GM12878 (cell line): Measurements from ENCODE around the gene SLC37A1. TPM values are rescaled to one million over a fixed set of nuclear protein-coding genes. Genes with fewer than 3 reads are reported as not detected.

Experiments
- ATAC-seq: fragments of 200-7000 bp; cut with Tn5 transposase; 3 replicates; pipeline ENCODE4 v1.9.1; 2020; ENCODE audit warnings: mild to moderate bottlenecking, moderate library complexity
- BruUV-seq: library from RNA; stranded (reverse); fragments of 400-500 nt; replicated peaks from 2 replicates; lab custom pipeline; 2021; lab: Mats Ljungman, UMichigan
- CTCF ChIA-PET: fragments of 300-600 bp; sonication (Branson Sonifier 250); formaldehyde crosslinking; extraction: SDS; loops from one replicate; lab custom pipeline; 2021; ENCODE audit warnings: inconsistent platforms; lab: Yijun Ruan, JAX
- POLR2A ChIA-PET: fragments of 350-600 bp; formaldehyde crosslinking; extraction: SDS; loops from one replicate; lab custom pipeline; 2021; ENCODE audit warnings: inconsistent platforms; lab: Charles Lee
- RAD21 ChIA-PET: fragments of 300-600 bp; sonication (Branson Sonifier 250); formaldehyde crosslinking; loops from one replicate; lab custom pipeline; 2023; ENCODE audit warnings: antibody characterized with exemption; ENCODE audit not compliant: unreplicated experiment; lab: Charles Lee
- SMC1A ChIA-PET: fragments of 300-600 bp; sonication (Branson Sonifier 250); formaldehyde crosslinking; loops from one replicate; lab custom pipeline; 2023; ENCODE audit not compliant: unreplicated experiment, uncharacterized antibody; lab: Charles Lee
- DNase-seq: peaks from one replicate; pipeline ENCODE4 v3.0.0-alpha.2; 2011; ENCODE audit warnings: low read depth, low spot score
- FAIRE-seq: peaks from 3 replicates; lab custom pipeline; 2011; peaks lifted over from hg19 to GRCh38; lab: Jason Lieb, UNC
- H2AFZ ChIP-seq: 2 replicates; pipeline ENCODE4 v1.6.0; 2011; ENCODE audit warnings: low read depth, low read length, control low read depth; ENCODE audit not compliant: control insufficient read depth
- H3K27ac ChIP-seq: 2 replicates; pipeline ENCODE4 v1.5.1; 2011; ENCODE audit warnings: control low read depth; ENCODE audit not compliant: control insufficient read depth, insufficient read depth
- H3K27me3 ChIP-seq, 2 experiments: replicated peaks in 1 of 2; 2 replicates each; pipeline versions ENCODE4 v1.6.0 to v1.6.1; 2011; ENCODE audit warnings: low read length in 1 of 2; ENCODE audit not compliant: control insufficient read depth in 2 of 2, insufficient read depth in 2 of 2
- H3K36me3 ChIP-seq, 2 experiments: 2 replicates each; pipeline ENCODE4 v1.5.1; 2011; ENCODE audit warnings: low read length in 1 of 2; ENCODE audit not compliant: control insufficient read depth in 2 of 2, insufficient read depth in 2 of 2
- H3K4me1 ChIP-seq: 2 replicates; pipeline ENCODE4 v1.6.1; 2011; ENCODE audit warnings: mild to moderate bottlenecking, low read length, moderate library complexity, mixed read lengths; ENCODE audit not compliant: control insufficient read depth, insufficient read depth
- H3K4me2 ChIP-seq: 2 replicates; pipeline ENCODE4 v1.6.0; 2011; ENCODE audit warnings: control low read depth; ENCODE audit not compliant: control insufficient read depth, insufficient read depth
- H3K4me3 ChIP-seq: fragments of 200-600 bp; sonication (generic); 2 replicates; pipeline ENCODE4 v1.5.1; 2016
- H3K79me2 ChIP-seq: 2 replicates; pipeline ENCODE4 v1.6.0; 2011; ENCODE audit warnings: low read length; ENCODE audit not compliant: control insufficient read depth, insufficient read depth
- H3K9ac ChIP-seq: 2 replicates; pipeline ENCODE4 v1.8.0; 2011; ENCODE audit warnings: low read length, control low read depth, mixed read lengths; ENCODE audit not compliant: control insufficient read depth, insufficient read depth
- H3K9me3 ChIP-seq: replicated peaks from 3 replicates; pipeline ENCODE4 v1.5.1; 2011; ENCODE audit warnings: mild to moderate bottlenecking, low read length; ENCODE audit not compliant: control insufficient read depth, insufficient read depth
- H4K20me1 ChIP-seq: 2 replicates; pipeline ENCODE4 v1.6.0; 2011; ENCODE audit not compliant: control insufficient read depth, insufficient read depth
- CHD1 ChIP-seq: IDR thresholded peaks from 2 replicates; pipeline ENCODE4 v1.6.1; 2012; ENCODE audit warnings: low read depth, low read length, improper control_type of control experiment
- CHD4 ChIP-seq: fragments of 200-600 bp; sonication (generic); IDR thresholded peaks from 2 replicates; pipeline ENCODE4 v1.6.1; 2016; ENCODE audit warnings: mild to moderate bottlenecking
- E2F4 ChIP-seq: IDR thresholded peaks from 2 replicates; pipeline ENCODE4 v1.6.1; 2012; ENCODE audit warnings: low read depth, low read length, improper control_type of control experiment
- EED ChIP-seq: sonication (generic); IDR thresholded peaks from 2 replicates; pipeline ENCODE4 v1.6.1; 2016; ENCODE audit warnings: antibody characterized with exemption, low read depth
- IKZF1 ChIP-seq: fragments of 450-650 bp; conservative IDR thresholded peaks from 2 replicates; pipeline ENCODE4 v1.6.1; 2017; ENCODE audit warnings: antibody characterized with exemption, mild to moderate bottlenecking
- IKZF2 ChIP-seq, 2 experiments: fragments of 450-650 bp; IDR thresholded peaks; 2 replicates each; pipeline ENCODE4 v1.6.1; 2017; ENCODE audit warnings: mild to moderate bottlenecking in 2 of 2, moderate library complexity in 2 of 2
- JUND ChIP-seq: IDR thresholded peaks from 2 replicates; pipeline ENCODE4 v1.6.1; 2012; ENCODE audit warnings: low read depth, mild to moderate bottlenecking, low read length, improper control_type of control experiment, moderate library complexity
- MAX ChIP-seq: IDR thresholded peaks from 2 replicates; pipeline ENCODE4 v1.6.1; 2012; ENCODE audit warnings: low read depth, low read length, improper control_type of control experiment
- PAX8 ChIP-seq: fragments of 450-650 bp; IDR thresholded peaks from 2 replicates; pipeline ENCODE4 v1.6.1; 2017; ENCODE audit warnings: mild to moderate bottlenecking, moderate library complexity
- PRDM15 ChIP-seq: fragments of 450-650 bp; formaldehyde crosslinking; IDR thresholded peaks from 2 replicates; pipeline ENCODE4 v1.4.0; 2020; ENCODE audit warnings: mild to moderate bottlenecking, moderate library complexity
- RAD51 ChIP-seq: fragments of 450-650 bp; IDR thresholded peaks from 2 replicates; pipeline ENCODE4 v1.6.1; 2016; ENCODE audit warnings: moderate library complexity, mild to moderate bottlenecking, inconsistent platforms
- RFX5 ChIP-seq: IDR thresholded peaks from 2 replicates; pipeline ENCODE4 v1.6.1; 2011; ENCODE audit warnings: low read depth, low read length, improper control_type of control experiment
- TAF1 ChIP-seq: IDR thresholded peaks from 2 replicates; pipeline ENCODE4 v1.6.1; 2011; ENCODE audit warnings: mild to moderate bottlenecking, low read depth, low read length, borderline replicate concordance
- TBL1XR1 ChIP-seq: IDR thresholded peaks from 2 replicates; pipeline ENCODE4 v1.6.1; 2012; ENCODE audit warnings: low read depth, low read length, improper control_type of control experiment
- USF1 ChIP-seq: IDR thresholded peaks from 2 replicates; pipeline ENCODE4 v1.6.1; 2011; ENCODE audit warnings: borderline replicate concordance, low read depth, mild to moderate bottlenecking, moderate library complexity, mixed read lengths, low read length; ENCODE audit not compliant: insufficient read depth; ENCODE audit errors: extremely low read length
- ZBED1 ChIP-seq: IDR thresholded peaks from 2 replicates; pipeline ENCODE4 v1.6.1; 2016; ENCODE audit warnings: borderline replicate concordance
- ZNF384 ChIP-seq: IDR thresholded peaks from 2 replicates; pipeline ENCODE4 v1.6.1; 2012; ENCODE audit warnings: low read depth, mild to moderate bottlenecking, low read length, improper control_type of control experiment, borderline replicate concordance
- WGBS: methylation state at CpG from one replicate; pipeline ENCODE4 v1.1.6; 2016; ENCODE audit warnings: low lambda C conversion rate; ENCODE audit not compliant: insufficient replicate concordance, insufficient coverage; ENCODE audit errors: missing lambda C conversion rate; 5-methylcytosine and 5-hydroxymethylcytosine counted together
- in situ Hi-C: fragments of 300-500 bp; cut with MboI; formaldehyde crosslinking; loops from 9 replicates; pipeline ENCODE4 v1.14.3; 2018; ENCODE audit warnings: mixed read lengths
- intact Hi-C: fragments of 100-400 bp; cut with micrococcal nuclease; formaldehyde crosslinking; loops from one replicate; pipeline ENCODE4 v1.14.2; 2022; ENCODE audit not compliant: unreplicated experiment
- polyA plus RNA-seq, 11 experiments: library from polyadenylated mRNA; depleted of rRNA in 4 of 11; unstranded in 6 of 11; stranded (reverse) in 5 of 11; fragments of >200 nt; fragmentation: Nextera tagmentation in 4 of 11; fragmentation: Illumina TruSeq in 1 of 11; extraction: Ambion mirVana in 4 of 11; extraction: Trizol in 1 of 11; gene quantifications; 1 replicate in 1 of 11; 2 replicates in 10 of 11; pipeline versions ENCODE4 v1.2.1 to v1.2.3, GENCODE V29; 2011 to 2016; ENCODE audit warnings: inconsistent platforms in 2 of 11, missing spikeins in 2 of 11, low read depth in 1 of 11
- total RNA-seq, 4 experiments: library from RNA; depleted of rRNA in 3 of 4; stranded (reverse); fragments of >200 nt in 3 of 4; fragmentation: Illumina TruSeq in 1 of 4; extraction: Trizol in 1 of 4; gene quantifications; 2 replicates each; pipeline versions ENCODE4 v1.2.1 to v1.2.3, GENCODE V29; 2013 to 2021

The SLC37A1 gene
- total and polyA plus RNA-seq, 10 of the 15 experiments (the other 5 are each of a cell fraction or from before 2014, with no cell fraction given), result 1.1 to 35.5 (median 24.4) TPM

GRCh38 chr21:42568866-42569731 lies 55.4 kb downstream of the SLC37A1 start:
- 93% methylated on average over 25 of the region's 35 CpGs for WGBS
- intact Hi-C loops, result no loop called here
- POLR2A ChIA-PET, result no interaction called here

More at GRCh38 chr21:42568866-42569731, 55.4 kb downstream of the SLC37A1 start:
- FAIRE-seq (no peak), DNase-seq (no peak), ATAC-seq (no peak)
- H3K9me3 ChIP-seq, result no peaks in the 10 kb centered on the region
- TF ChIP-seq E2F4 (no peak), ZBED1 (no peak), CHD4 (no peak), PAX8 (no peak), JUND (no peak), CHD1 (no peak), RAD51 (no peak), ZNF384 (no peak), TBL1XR1 (no peak), TAF1 (no peak), IKZF2 (IDR thresholded peaks at IDR 0.05) (no peak), EED (no peak), USF1 (no peak), IKZF1 (no peak), MAX (no peak), RFX5 (no peak), PRDM15 (no peak)
- no TSS peak for BruUV-seq
- ChIA-PET CTCF (no interaction called here), RAD21 (no interaction called here), SMC1A (no interaction called here)
- peaks cover 11 to 15% of the 10 kb centered on the region in 2 experiments; a peak in 3 of 4 replicates for H3K36me3 ChIP-seq
- no peak overlapping the region for H3K27ac ChIP-seq
- no peak overlapping the region for H3K9ac ChIP-seq
- H3K79me2 ChIP-seq, result no peaks in the 10 kb centered on the region
- H4K20me1 ChIP-seq, result no peaks in the 10 kb centered on the region
- in situ Hi-C loops, result no loop called here
- no peak overlapping the region for H3K4me3 ChIP-seq
- no peak overlapping the region for H2AFZ ChIP-seq
- no peaks in the 10 kb centered on the region for H3K4me1 ChIP-seq
- no peak overlapping the region for H3K4me2 ChIP-seq
- no peaks in the 10 kb centered on the region for H3K27me3 ChIP-seq
